Erythroblast (primary cell): ENCODE measurements around the gene RHOT2.

Experiments
- GATA1 ChIP-seq: IDR thresholded peaks from 2 replicates; pipeline ENCODE4 v1.6.1; 2011; ENCODE audit warnings: low read depth, mild to moderate bottlenecking, control low read depth, low read length, moderate library complexity
- POLR2A ChIP-seq: IDR thresholded peaks from 2 replicates; pipeline ENCODE4 v1.6.1; 2011; ENCODE audit warnings: mild to moderate bottlenecking, low read length

- TF ChIP-seq POLR2A: no peak
- TF ChIP-seq GATA1: no peak
Observed at GRCh38 chr16:662095-662494, 5.8 kb upstream of the RHOT2 start.
